ENCODE data around the gene PTRHD1.

GRCh38 chr2:24828238-24828996, 35.2 kb upstream of the PTRHD1 start:
- TF ChIP-seq CTCF (IDR thresholded peaks at IDR 0.05) (no peak), POLR2AphosphoS5 (IDR thresholded peaks at IDR 0.05; ENCODE audit: low read depth, low read length) (no peak), JUND (IDR thresholded peaks at IDR 0.05) (no peak), YY1 (IDR thresholded peaks at IDR 0.05; ENCODE audit: low read depth) (no peak), MAX (IDR thresholded peaks at IDR 0.05; ENCODE audit: low read depth) (no peak), USF2 (IDR thresholded peaks at IDR 0.05; ENCODE audit: borderline replicate concordance, low read depth, low read length) (no peak), EZH2phosphoT487 (IDR thresholded peaks at IDR 0.05; ENCODE audit: borderline replicate concordance, low read depth) (no peak), EP300 (IDR thresholded peaks at IDR 0.05; ENCODE audit: borderline replicate concordance in 1 of 2, low read depth in 1 of 2, low read length in 1 of 2) (no peak), FOXJ3 (CRISPR knock-in tag; IDR thresholded peaks at IDR 0.05) (no peak), RAD21 (IDR thresholded peaks at IDR 0.05; ENCODE audit: low read length) (no peak), NFIC (IDR thresholded peaks at IDR 0.05; ENCODE audit: borderline replicate concordance) (no peak)
